Dermis blood vessel endothelial cell (primary cell): ENCODE results near the gene ECT2L. TPM values are rescaled to one million over a fixed set of nuclear protein-coding genes. Genes with fewer than 3 reads are reported as not detected.
"Not testable (repeated sequence)": the region's sequence is repeated elsewhere in the genome, so short reads cannot be mapped to it uniquely, and the experiment has no call there.

Experiments used
- DNase-seq: peaks from one replicate; pipeline ENCODE4 v3.0.0; 2010
- total RNA-seq: library from RNA; depleted of rRNA; stranded (reverse); fragments of >200 nt; gene quantifications from 2 replicates; pipeline ENCODE4 v1.2.3, GENCODE V29; 2014

The ECT2L gene
- total RNA-seq, 1 donor from 2014 or later, result not detected

DNA sequence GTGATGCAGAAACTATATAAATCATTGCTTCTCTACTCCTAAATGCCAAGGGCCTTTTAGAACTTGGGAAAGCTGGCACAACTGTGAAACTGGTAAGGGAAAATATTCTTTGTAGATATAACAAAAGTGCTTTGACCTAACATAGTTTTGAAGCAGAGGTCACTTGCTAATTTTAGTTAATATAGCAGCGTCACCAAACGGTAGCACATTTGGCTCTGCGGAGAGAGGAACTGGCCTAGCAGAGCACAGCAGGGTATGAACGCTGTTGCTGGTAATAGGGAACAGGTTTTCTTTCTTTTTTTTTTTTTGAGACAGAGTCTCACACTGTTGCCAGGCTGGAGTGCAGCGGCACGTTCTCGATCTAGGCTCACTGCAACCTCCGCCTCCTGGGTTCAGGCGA lies 67.4 kb downstream of the ECT2L start:
- peak; percentile 5 for DNase-seq

DNA sequence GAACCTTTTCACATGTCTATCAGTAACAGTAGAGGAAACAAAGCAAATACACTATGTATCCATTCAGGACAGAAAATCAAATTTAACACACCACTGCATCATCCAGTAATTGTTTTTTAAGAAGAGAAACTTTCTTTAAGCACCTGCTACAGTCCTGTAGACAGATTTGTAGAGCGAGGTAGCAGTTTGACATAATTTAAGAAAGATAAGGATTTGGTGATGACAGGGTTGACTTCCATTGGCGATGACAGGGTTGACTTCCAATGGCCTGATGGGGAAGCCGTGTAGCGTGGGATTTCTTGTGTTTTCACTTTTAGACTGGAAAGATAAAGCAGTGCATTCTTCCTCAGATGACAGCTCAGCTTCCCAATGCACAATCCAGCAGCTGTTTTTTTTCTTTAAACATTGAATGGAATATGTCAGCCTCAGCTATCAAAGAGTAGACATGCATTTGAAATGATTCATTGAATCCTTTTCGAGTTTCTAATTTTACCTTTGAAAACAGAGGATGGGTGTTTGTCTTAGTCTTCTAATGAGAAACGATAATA lies 68.5 kb downstream of the ECT2L start:
- DNase-seq, result no peak

DNA sequence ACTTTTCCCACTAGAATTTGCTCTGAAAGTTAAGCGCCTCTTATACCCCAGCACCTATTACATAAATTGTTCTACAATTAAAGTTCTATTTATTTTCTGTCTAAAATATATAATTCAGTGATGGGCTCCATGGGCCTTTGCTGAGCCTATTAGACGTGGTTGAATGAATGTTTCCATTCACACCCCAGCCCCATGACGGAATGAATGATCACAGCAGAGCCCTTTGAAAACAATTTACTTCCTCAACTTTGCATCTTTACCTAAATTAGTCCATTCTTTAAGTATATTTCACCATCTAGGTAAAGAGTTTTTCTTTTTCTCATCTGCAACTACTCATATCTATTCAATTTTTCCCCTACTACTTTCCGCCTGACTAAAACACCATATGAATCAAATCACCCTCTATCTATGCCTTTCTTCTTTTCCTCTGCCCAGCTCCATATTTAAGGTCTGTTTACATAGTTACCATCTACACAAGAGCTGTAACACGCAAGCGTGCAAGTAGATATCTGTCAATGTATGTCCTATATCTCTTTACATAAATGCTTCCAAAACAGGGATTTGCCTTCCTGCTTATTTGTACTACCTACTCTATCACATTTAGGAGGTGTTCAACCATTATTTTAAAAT lies 69.7 kb downstream of the ECT2L start:
- DNase-seq, result no peak

GRCh38 chr6:138868181-138868580 lies 72.3 kb downstream of the ECT2L start:
- DNase-seq, result no peak

GRCh38 chr6:138869398-138869797 lies 73.5 kb downstream of the ECT2L start:
- DNase-seq, result no peak

- DNase-seq, result no peak
Observed at GRCh38 chr6:138873191-138873590, 77.3 kb downstream of the ECT2L start.

GRCh38 chr6:138882369-138883017 lies 86.6 kb downstream of the ECT2L start:
- no peak for DNase-seq

GRCh38 chr6:138885156-138885819 lies 89.4 kb downstream of the ECT2L start:
- no peak for DNase-seq

- no peak for DNase-seq
Observed at GRCh38 chr6:138891255-138891986, 95.5 kb downstream of the ECT2L start.

GRCh38 chr6:138896104-138896756 lies 100.3 kb downstream of the ECT2L start:
- no peak for DNase-seq

DNA sequence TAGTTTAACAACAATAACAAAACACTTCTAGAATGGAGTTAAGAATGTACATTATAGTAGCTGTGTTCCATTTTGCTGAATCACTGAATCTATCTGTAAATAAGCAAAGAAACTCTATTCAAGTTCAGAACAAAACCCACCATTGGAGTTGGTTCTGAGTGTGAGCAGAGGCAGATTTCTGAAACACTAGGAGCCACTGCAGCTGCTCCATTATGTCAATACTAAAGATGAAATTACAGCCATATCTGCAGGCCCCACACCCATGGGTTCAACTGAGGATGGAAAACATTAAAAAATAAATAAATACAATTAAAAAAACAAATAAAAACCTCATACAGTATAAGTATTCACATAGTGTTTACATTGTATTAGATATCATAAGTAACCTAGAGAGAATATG lies 101.1 kb downstream of the ECT2L start:
- DNase-seq, result no peak

DNA sequence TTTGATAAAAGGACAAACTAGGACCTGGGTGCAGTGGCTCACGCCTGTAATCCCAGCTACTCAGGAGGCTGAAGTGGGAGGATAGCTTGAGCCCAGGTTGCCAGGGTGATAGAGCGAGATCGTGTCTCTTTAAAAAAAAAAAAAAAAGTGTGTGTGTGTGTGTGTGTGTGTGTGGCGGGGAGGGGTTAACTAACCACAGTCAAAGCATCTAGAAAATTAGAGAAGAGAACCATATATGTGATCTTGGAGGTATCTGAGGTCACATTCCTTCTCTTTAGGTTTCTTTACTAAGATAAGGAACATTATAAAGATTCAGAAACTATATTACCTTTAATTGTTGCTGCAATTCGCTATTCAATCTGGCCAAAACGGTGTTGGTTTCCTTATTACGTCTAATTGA lies 111.3 kb downstream of the ECT2L start:
- no peak for DNase-seq

GRCh38 chr6:138909511-138909910 lies 113.6 kb downstream of the ECT2L start:
- DNase-seq, result peak; percentile 8

DNA sequence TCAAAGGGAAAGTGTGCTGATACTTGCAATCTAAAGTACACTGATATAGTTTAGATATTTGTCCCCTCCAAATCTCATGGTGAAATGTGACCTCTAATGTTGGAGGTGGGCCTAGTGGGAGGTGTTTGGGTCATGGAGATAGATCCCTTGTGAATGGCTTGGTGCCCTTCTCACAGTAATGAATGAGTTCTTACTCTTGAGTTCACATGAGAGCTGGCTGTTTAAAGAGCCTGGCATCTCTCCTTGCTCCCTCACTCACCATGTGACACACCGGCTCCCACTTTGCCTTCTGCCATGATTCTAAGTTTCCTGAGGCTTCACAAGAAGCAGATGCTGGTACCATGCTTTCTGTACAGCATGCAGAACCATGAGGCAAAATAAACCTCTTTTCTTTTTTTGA lies 114.1 kb downstream of the ECT2L start:
- DNase-seq, result no peak

DNA sequence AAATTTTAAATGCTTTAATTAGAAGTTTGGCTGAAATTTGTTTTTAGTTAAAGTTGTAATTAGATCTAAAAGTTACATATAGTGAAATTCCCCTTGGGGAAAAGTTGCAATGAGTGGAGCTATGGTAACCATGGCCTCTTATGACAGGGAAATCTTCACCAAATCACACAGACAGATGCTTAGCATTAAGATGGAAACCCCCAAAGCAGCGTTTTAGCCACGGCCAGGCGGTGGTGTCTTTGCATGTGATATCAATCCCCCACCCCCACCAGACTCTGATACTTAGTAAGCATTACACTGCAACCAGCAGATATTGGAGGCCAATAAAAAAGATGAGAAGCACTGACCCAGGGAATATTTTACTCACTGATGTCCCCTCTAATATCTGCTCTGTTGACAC lies 116.4 kb downstream of the ECT2L start:
- no peak for DNase-seq

DNA sequence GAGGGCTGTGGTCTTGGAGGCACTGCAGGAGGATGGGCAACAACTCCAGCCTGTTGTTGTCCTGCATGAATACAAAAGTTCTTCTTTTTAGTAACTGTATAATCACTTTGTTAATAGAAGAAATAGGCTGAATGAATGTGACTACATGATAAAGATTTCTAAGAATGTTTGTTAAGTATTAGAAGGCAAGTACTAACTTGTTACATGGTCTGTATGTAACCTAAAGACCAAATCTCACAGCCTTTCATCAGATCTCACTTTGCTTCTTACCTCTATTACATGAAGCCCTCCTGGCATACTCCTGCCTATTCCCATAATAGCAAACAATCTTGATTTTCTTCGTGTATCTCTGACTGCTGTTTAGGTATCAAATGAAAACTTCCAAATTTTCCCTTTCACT lies 118.8 kb downstream of the ECT2L start:
- DNase-seq, result no peak

DNA sequence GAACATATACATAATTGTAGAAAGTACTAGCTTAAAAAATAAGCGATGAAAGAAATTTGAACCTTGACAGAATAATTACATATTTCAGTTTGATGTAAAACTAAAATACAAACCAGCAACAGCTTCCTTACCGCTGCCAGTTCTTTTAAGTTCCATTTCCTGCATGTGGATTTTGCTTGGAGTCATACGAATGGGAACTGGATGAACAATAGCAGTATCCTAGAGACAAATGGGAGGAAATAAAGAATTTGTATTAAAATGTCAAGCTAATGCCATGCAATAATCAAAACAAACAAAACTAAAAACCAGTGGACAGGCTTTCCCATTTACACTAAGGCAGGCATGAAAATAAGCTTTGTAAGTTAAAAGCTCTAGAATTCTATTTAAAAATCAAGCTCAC lies 125.0 kb downstream of the ECT2L start:
- DNase-seq, result peak; percentile 78

- DNase-seq, result no peak
Observed at GRCh38 chr6:138923561-138923960, 127.7 kb downstream of the ECT2L start.

GRCh38 chr6:138925806-138926205 lies 129.9 kb downstream of the ECT2L start:
- no peak for DNase-seq

GRCh38 chr6:138926579-138926978 lies 130.7 kb downstream of the ECT2L start:
- DNase-seq, result no peak

DNA sequence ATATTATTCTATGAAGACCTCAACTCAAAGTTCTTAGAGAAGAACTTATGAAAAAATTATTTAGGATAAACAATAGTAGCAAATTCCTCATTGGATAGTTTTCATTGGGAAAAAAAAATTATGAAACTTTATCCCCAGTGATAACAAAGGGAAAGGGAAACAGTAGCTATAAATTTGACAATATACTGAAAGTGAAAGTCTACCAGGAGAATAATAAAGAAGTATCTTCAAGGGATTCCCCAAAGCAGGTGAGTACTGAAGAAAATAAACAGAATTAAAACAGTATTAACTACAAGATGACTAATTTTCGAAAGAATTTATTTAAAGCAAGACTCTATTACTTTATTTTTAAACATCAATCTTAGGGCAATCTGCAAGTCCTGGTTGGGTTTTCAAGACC lies 135.8 kb downstream of the ECT2L start:
- no peak for DNase-seq

GRCh38 chr6:138936873-138937272 lies 141.0 kb downstream of the ECT2L start:
- DNase-seq, result not testable (repeated sequence)
